Progenitor cell of endocrine pancreas (in vitro differentiated cells): ENCODE results near the gene GADL1. TPM values are rescaled to one million over a fixed set of nuclear protein-coding genes. Genes with fewer than 3 reads are reported as not detected.

Experiments
- DNase-seq: peaks from one replicate; pipeline ENCODE4 v3.0.0; 2021; ENCODE audit warnings: low spot score; ENCODE audit not compliant: unreplicated experiment
- H3K27ac Mint-ChIP-seq: 2 replicates; pipeline ENCODE4 v1.8.0; 2021; ENCODE audit warnings: mild to moderate bottlenecking, moderate library complexity, mixed read lengths
- H3K27me3 Mint-ChIP-seq: 2 replicates; pipeline ENCODE4 v1.8.0; 2021; ENCODE audit warnings: mixed read lengths
- H3K36me3 Mint-ChIP-seq: 2 replicates; pipeline ENCODE4 v1.8.0; 2022; ENCODE audit warnings: mixed read lengths; ENCODE audit not compliant: insufficient read depth
- H3K4me1 Mint-ChIP-seq: 2 replicates; pipeline ENCODE4 v1.8.0; 2021; ENCODE audit warnings: low read depth, mixed read lengths
- H3K4me3 Mint-ChIP-seq: 2 replicates; pipeline ENCODE4 v1.8.0; 2021; ENCODE audit warnings: low read depth, mild to moderate bottlenecking, moderate library complexity, mixed read lengths
- H3K9me3 Mint-ChIP-seq: 2 replicates; pipeline ENCODE4 v1.8.0; 2021; ENCODE audit warnings: low read depth, mixed read lengths
- total RNA-seq: library from RNA; stranded (reverse); gene quantifications from 2 replicates; pipeline ENCODE4 v1.2.1, GENCODE V29; 2021
- TF ChIP-seq, protein P1 (sequence below): fragments of 200-600 bp; sonication (generic); IDR thresholded peaks from one replicate; pipeline ENCODE4 v1.5.0; 2021; ENCODE audit warnings: antibody characterized with exemption, mild to moderate bottlenecking; ENCODE audit not compliant: unreplicated experiment

GADL1 gene
- total RNA-seq, 1 donor from 2014 or later, result 1.9 TPM

GRCh38 chr3:30695302-30696061 is 199.0 kb downstream of the GADL1 start:
- Mint-ChIP-seq H3K27ac (no peak overlapping the region), H3K27me3 (no peaks in the 10 kb centered on the region)

DNA sequence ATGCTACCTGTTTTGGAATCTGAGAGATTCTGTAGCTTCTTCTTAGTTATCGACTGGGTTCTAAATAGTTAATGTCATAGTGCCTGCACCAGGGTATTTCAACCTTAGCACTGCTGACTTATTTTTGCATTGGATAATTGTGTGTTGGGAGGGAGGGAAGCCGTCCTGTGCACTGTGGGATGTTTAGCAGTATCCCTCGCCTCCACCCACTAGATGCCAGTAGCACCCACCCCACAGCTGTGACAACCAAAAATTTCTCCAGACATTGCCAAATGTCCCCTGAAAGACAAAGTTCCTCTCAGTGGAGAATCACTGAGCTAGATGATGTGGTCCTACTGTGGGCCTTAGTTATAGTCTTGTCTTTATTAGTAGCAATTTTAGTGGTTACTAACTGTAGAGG is 199.8 kb downstream of the GADL1 start:
- peaks cover 11% of the 10 kb centered on the region for H3K4me1 Mint-ChIP-seq
- H3K4me3 Mint-ChIP-seq, result no peak overlapping the region
- peaks cover 21% of the 10 kb centered on the region for H3K36me3 Mint-ChIP-seq
- H3K27me3 Mint-ChIP-seq, result no peaks in the 10 kb centered on the region
- TF ChIP-seq, protein P1, sequence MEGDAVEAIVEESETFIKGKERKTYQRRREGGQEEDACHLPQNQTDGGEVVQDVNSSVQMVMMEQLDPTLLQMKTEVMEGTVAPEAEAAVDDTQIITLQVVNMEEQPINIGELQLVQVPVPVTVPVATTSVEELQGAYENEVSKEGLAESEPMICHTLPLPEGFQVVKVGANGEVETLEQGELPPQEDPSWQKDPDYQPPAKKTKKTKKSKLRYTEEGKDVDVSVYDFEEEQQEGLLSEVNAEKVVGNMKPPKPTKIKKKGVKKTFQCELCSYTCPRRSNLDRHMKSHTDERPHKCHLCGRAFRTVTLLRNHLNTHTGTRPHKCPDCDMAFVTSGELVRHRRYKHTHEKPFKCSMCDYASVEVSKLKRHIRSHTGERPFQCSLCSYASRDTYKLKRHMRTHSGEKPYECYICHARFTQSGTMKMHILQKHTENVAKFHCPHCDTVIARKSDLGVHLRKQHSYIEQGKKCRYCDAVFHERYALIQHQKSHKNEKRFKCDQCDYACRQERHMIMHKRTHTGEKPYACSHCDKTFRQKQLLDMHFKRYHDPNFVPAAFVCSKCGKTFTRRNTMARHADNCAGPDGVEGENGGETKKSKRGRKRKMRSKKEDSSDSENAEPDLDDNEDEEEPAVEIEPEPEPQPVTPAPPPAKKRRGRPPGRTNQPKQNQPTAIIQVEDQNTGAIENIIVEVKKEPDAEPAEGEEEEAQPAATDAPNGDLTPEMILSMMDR, result no peak
- no peaks in the 10 kb centered on the region for H3K9me3 Mint-ChIP-seq
- no peak overlapping the region for H3K27ac Mint-ChIP-seq
- DNase-seq, result no peak

More at GRCh38 chr3:30695302-30696061, 199.0 kb downstream of the GADL1 start:
- H3K36me3 Mint-ChIP-seq, result peaks cover 16% of the 10 kb centered on the region
- H3K4me1 Mint-ChIP-seq, result peaks cover 9% of the 10 kb centered on the region
- no peak for DNase-seq
- TF ChIP-seq, protein P1, result no peak
- H3K9me3 Mint-ChIP-seq, result no peaks in the 10 kb centered on the region
- no peak overlapping the region for H3K4me3 Mint-ChIP-seq

GRCh38 chr3:30694148-30694547 is 200.3 kb downstream of the GADL1 start:
- Mint-ChIP-seq H3K36me3 (peaks cover 21% of the 10 kb centered on the region), H3K27me3 (no peaks in the 10 kb centered on the region), H3K4me3 (no peak overlapping the region), H3K4me1 (peaks cover 14% of the 10 kb centered on the region), H3K27ac (no peak overlapping the region), H3K9me3 (no peaks in the 10 kb centered on the region)
- TF ChIP-seq, protein P1, result no peak
- DNase-seq, result no peak

GRCh38 chr3:30693470-30694120 is 200.9 kb downstream of the GADL1 start:
- Mint-ChIP-seq H3K9me3 (no peaks in the 10 kb centered on the region), H3K4me1 (peaks cover 18% of the 10 kb centered on the region), H3K27ac (no peak overlapping the region), H3K36me3 (peaks cover 21% of the 10 kb centered on the region), H3K27me3 (no peaks in the 10 kb centered on the region), H3K4me3 (no peak overlapping the region)
- TF ChIP-seq, protein P1, result peak; percentile 89
- peak; percentile 15 for DNase-seq

DNA sequence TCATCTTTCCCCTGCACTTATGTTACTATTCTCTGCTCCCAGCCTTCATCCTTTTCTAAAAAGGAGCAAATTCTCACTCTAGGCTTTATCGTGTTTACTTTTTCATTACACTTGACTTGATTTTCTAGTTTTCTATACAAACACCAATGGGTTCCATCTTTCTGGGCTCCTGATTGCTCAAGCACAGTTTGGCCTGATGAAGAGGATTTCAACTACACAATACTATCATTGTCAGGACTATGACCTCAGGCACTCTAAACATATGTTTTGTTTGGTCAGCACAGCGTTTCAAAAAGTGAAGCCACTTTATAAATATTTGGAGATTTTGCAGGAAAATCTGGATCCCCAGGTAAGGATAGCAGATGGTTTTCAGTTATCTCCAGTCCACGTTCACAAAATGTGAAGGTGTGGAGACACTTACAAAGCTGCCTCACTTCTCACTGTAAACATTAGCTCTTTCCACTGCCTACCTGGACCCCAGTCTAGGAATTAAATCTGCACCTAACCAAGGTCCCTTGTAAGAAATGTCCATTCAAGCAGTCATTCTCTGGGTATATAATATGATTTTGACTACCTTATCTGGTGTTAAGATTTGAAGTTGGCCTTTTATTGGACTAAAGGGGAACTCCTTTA is 201.8 kb downstream of the GADL1 start:
- H3K9me3 Mint-ChIP-seq, result no peaks in the 10 kb centered on the region
- TF ChIP-seq, protein P1, result no peak
- peaks cover 27% of the 10 kb centered on the region for H3K36me3 Mint-ChIP-seq
- peak overlapping the region; percentile 41 for H3K27ac Mint-ChIP-seq
- H3K27me3 Mint-ChIP-seq, result no peaks in the 10 kb centered on the region
- peaks cover 24% of the 10 kb centered on the region for H3K4me1 Mint-ChIP-seq
- no peak for DNase-seq
- H3K4me3 Mint-ChIP-seq, result no peak overlapping the region
